Frontal cortex (tissue), 4 donors: ENCODE data around the gene GAREM1. TPM values are rescaled to one million over a fixed set of nuclear protein-coding genes. Genes with fewer than 3 reads are reported as not detected.
"Not testable (repeated sequence)": the region's sequence is repeated elsewhere in the genome, so short reads cannot be mapped to it uniquely, and the experiment has no call there.

Experiments
- DNase-seq, 2 donors: peaks; one replicate each; pipeline ENCODE4 v3.0.0; 2012; ENCODE audit warnings: low spot score in 2 of 2
- FAIRE-seq: peaks from 2 replicates; lab custom pipeline; 2012; peaks lifted over from hg19 to GRCh38; lab: Jason Lieb, UNC
- small RNA-seq: library from RNA; depleted of rRNA; stranded (forward); fragments of <200 nt; gene quantifications from one replicate; pipeline ENCODE3, GENCODE V24; 2014
- total RNA-seq: library from RNA; depleted of rRNA; stranded (reverse); fragments of >200 nt; gene quantifications from one replicate; pipeline ENCODE4 v1.2.3, GENCODE V29; 2014
- donor health status: control.
- donor health status: control.
- donor health status: control.

GAREM1 gene
- total RNA-seq, 1 donor from 2014 or later = 35.9 TPM

DNA sequence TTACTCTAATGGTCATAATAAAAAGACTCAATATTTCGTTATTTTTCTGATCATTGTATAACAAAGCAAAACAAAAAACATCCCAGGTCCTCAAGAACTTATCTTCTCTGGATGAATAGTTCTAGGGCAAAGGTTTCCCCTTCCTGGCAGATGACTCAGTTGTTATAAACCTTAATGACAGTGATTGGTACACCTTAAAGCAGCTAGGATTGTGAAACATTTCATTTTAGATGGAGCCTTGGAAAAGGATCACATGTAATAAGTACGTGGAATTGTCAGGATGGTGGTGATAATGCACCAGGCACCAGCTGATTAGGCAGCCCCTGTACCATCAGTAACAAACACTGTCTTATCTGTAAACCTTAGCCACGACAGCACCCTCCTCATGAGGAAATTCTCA, 233.6 kb downstream of the GAREM1 start:
- DNase-seq (no peak), FAIRE-seq (no peak)

DNA sequence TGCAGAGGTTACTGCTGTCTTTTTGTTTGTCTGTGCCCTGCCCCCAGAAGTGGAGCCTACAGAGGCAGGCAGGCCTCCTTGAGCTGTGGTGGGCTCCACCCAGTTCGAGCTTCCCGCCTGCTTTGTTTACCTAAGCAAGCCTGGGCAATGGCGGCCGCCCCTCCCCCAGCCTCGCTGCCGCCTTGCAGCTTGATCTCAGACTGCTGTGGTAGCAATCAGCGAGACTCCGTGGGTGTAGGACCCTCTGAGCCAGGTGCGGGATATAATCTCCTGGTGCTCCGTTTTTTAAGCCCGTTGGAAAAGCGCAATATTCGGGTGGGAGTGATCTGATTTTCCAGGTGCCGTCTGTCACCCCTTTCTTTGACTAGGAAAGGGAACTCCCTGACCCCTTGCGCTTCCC, 237.3 kb downstream of the GAREM1 start:
- not testable (repeated sequence) for DNase-seq, FAIRE-seq

- no peak for DNase-seq
- FAIRE-seq = no peak
Observed at GRCh38 chr18:32219431-32220018, 251.2 kb downstream of the GAREM1 start.

GRCh38 chr18:32216390-32216789, 254.3 kb downstream of the GAREM1 start:
- FAIRE-seq (no peak), DNase-seq (no peak)

- FAIRE-seq (no peak), DNase-seq (no peak)
Observed at GRCh38 chr18:32213693-32214092, 257.0 kb downstream of the GAREM1 start.

Small RNAs within 50 kb of the gene (small RNA-seq; reads per million reads assigned to genes)
- gene RF00019 = not detected
